K562 (cell line): ENCODE data around the gene POLR1C. TPM values are rescaled to one million over a fixed set of nuclear protein-coding genes. Genes with fewer than 3 reads are reported as not detected.
"Not testable (repeated sequence)": the region's sequence is repeated elsewhere in the genome, so short reads cannot be mapped to it uniquely, and the experiment has no call there.

Source experiments
- ATAC-seq: fragments of 200-7000 bp; cut with Tn5 transposase; 3 replicates; pipeline ENCODE4 v1.9.1; 2020; ENCODE audit warnings: moderate library complexity
- BruUV-seq: library from RNA; stranded (reverse); fragments of 400-500 nt; replicated peaks from 2 replicates; lab custom pipeline; 2021; lab: Mats Ljungman, UMichigan
- CTCF ChIA-PET: fragments of 300-600 bp; formaldehyde crosslinking; extraction: SDS; loops from one replicate; lab custom pipeline; 2021; ENCODE audit warnings: low intra/inter-chr PET ratio; lab: Yijun Ruan, JAX
- POLR2A ChIA-PET: fragments of 300-600, 350-650 bp; sonication (Branson Sonifier 250); formaldehyde crosslinking; extraction: SDS; loops from one replicate; lab custom pipeline; 2021; ENCODE audit warnings: antibody characterized with exemption, inconsistent platforms; lab: Yijun Ruan, JAX
- DNase-seq, 4 experiments: peaks; one replicate each; pipeline versions ENCODE4 v3.0.0 to v3.0.0-alpha.2; 2011 to 2018; ENCODE audit warnings: low spot score in 3 of 4, mixed read lengths in 3 of 4; ENCODE audit errors: extremely low read depth in 1 of 4
- FAIRE-seq: peaks from 2 replicates; lab custom pipeline; 2011; peaks lifted over from hg19 to GRCh38; lab: Jason Lieb, UNC
- H2AFZ ChIP-seq: 2 replicates; pipeline ENCODE4 v1.6.0; 2011; ENCODE audit warnings: low read depth, low read length, control low read depth, inconsistent platforms
- H3K27ac ChIP-seq: fragments of 200-600 bp; 3 replicates; pipeline ENCODE4 v1.8.0; 2011; ENCODE audit warnings: low read depth, mild to moderate bottlenecking, control low read depth, inconsistent platforms, low read length, moderate library complexity, mixed read lengths; ENCODE audit errors: extremely low read depth
- H3K27me3 ChIP-seq, 2 experiments: fragments of 300-600 bp in 1 of 2; 2 replicates in 1 of 2; 3 replicates in 1 of 2; pipeline versions ENCODE4 v1.6.0 to v1.8.0; 2011; ENCODE audit warnings: inconsistent platforms in 2 of 2, low read length in 2 of 2, mild to moderate bottlenecking in 1 of 2, mixed read lengths in 1 of 2, moderate library complexity in 1 of 2; ENCODE audit not compliant: control insufficient read depth in 2 of 2, insufficient read depth in 2 of 2
- H3K36me3 ChIP-seq: fragments of 300-600 bp; 3 replicates; pipeline ENCODE4 v1.8.0; 2011; ENCODE audit warnings: mild to moderate bottlenecking, low read length, inconsistent platforms; ENCODE audit not compliant: control insufficient read depth, insufficient read depth
- H3K4me1 ChIP-seq, 2 experiments: fragments of 200-600 bp in 1 of 2; replicated peaks in 1 of 2; 2 replicates in 1 of 2; 3 replicates in 1 of 2; pipeline versions ENCODE4 v1.5.1 to v1.8.0; 2011; ENCODE audit warnings: inconsistent platforms in 2 of 2, low read length in 2 of 2, mild to moderate bottlenecking in 1 of 2, mixed read lengths in 1 of 2, moderate library complexity in 1 of 2; ENCODE audit not compliant: control insufficient read depth in 2 of 2, insufficient read depth in 2 of 2
- H3K4me2 ChIP-seq: 2 replicates; pipeline ENCODE4 v1.6.1; 2011; ENCODE audit warnings: low read length, control low read depth, inconsistent platforms, mixed read lengths; ENCODE audit not compliant: insufficient read depth
- H3K4me3 ChIP-seq: fragments of 200-600 bp; sonication (generic), shearing (Covaris generic); 2 replicates; pipeline ENCODE4 v1.5.1; 2016; ENCODE audit warnings: control low read depth, inconsistent platforms
- H3K79me2 ChIP-seq: fragments of 200-600 bp; 3 replicates; pipeline ENCODE4 v1.8.0; 2011; ENCODE audit warnings: low read length, inconsistent platforms; ENCODE audit not compliant: control insufficient read depth, insufficient read depth
- H3K9ac ChIP-seq, 2 experiments: 2 replicates each; pipeline versions ENCODE4 v1.6.0 to v1.6.1; 2011; ENCODE audit warnings: low read depth in 2 of 2, low read length in 2 of 2, control low read depth in 1 of 2, inconsistent platforms in 1 of 2, mild to moderate bottlenecking in 1 of 2, mixed read lengths in 1 of 2; ENCODE audit not compliant: insufficient read depth in 1 of 2
- H3K9me1 ChIP-seq: one replicate; pipeline ENCODE4 v1.6.0; 2011; ENCODE audit warnings: inconsistent platforms, mild to moderate bottlenecking, low read length, moderate library complexity; ENCODE audit not compliant: control insufficient read depth, insufficient read depth
- H3K9me3 ChIP-seq: replicated peaks from 2 replicates; pipeline ENCODE4 v1.5.1; 2011; ENCODE audit warnings: low read depth, low read length, inconsistent platforms; ENCODE audit not compliant: control insufficient read depth, insufficient read depth
- H4K20me1 ChIP-seq: replicated peaks from 2 replicates; pipeline ENCODE4 v1.6.1; 2011; ENCODE audit warnings: low read length, inconsistent platforms, mixed read lengths; ENCODE audit not compliant: control insufficient read depth, insufficient read depth
- PRDM10 ChIP-seq: fragments of 450-650 bp; IDR thresholded peaks from 2 replicates; pipeline ENCODE4 v1.6.1; 2018; ENCODE audit not compliant: partially characterized antibody
- WGBS: fragments of 100-300 bp; shearing (Covaris generic); methylation state at CpG from one replicate; pipeline ENCODE4 v1.1.6; 2016; ENCODE audit warnings: low coverage, mixed read lengths; ENCODE audit not compliant: insufficient coverage; ENCODE audit errors: missing lambda C conversion rate; 5-methylcytosine and 5-hydroxymethylcytosine counted together
- in situ Hi-C: fragments of 300-500 bp; cut with MboI; formaldehyde crosslinking; loops from 4 replicates; pipeline ENCODE4 v1.15.0; 2018; ENCODE audit warnings: inconsistent platforms, mixed read lengths
- intact Hi-C: fragments of 100-400 bp; cut with micrococcal nuclease; formaldehyde crosslinking; loops from 2 replicates; pipeline ENCODE4 v1.14.2; 2022
- polyA plus RNA-seq, 8 experiments: library from polyadenylated mRNA; depleted of rRNA in 4 of 8; stranded (reverse) in 5 of 8; unstranded in 3 of 8; fragments of >200 nt; fragmentation: Nextera tagmentation in 2 of 8; fragmentation: Illumina TruSeq in 1 of 8; extraction: Ambion mirVana in 2 of 8; extraction: Trizol in 1 of 8; gene quantifications; 2 replicates each; pipeline versions ENCODE4 v1.2.1 to v1.2.3, GENCODE V29; 2011 to 2014; ENCODE audit warnings: inconsistent platforms in 1 of 8, missing spikeins in 1 of 8
- total RNA-seq, 7 experiments: library from RNA; depleted of rRNA in 6 of 7; stranded (reverse); fragments of >200 nt in 6 of 7; fragmentation: Illumina TruSeq in 2 of 7; extraction: Trizol in 2 of 7; gene quantifications; 2 replicates each; pipeline versions ENCODE4 v1.2.1 to v1.2.3, GENCODE V29; 2011 to 2021; ENCODE audit warnings: low replicate concordance in 1 of 7

POLR1C gene
- total and polyA plus RNA-seq, 9 of the 15 experiments (the other 6 are each of a cell fraction or from before 2014, with no cell fraction given), result 83.5 to 429 (median 120) TPM

GRCh38 chr6:43467265-43467664 lies 49.6 kb upstream of the POLR1C start:
- H3K4me1 ChIP-seq, H3K9me3 ChIP-seq, FAIRE-seq, ATAC-seq, in situ Hi-C loops, DNase-seq, H4K20me1 ChIP-seq, BruUV-seq, H3K9me1 ChIP-seq, H3K4me3 ChIP-seq, intact Hi-C loops, CTCF ChIA-PET, H3K27me3 ChIP-seq, H3K27ac ChIP-seq, H3K4me2 ChIP-seq, H3K36me3 ChIP-seq, H3K79me2 ChIP-seq, H3K9ac ChIP-seq: not testable (repeated sequence)
- peak; percentile 44 for TF ChIP-seq PRDM10
- peak overlapping the region; percentile 37; the same call in 1 of the 2 replicates for H2AFZ ChIP-seq
- WGBS, result 36% methylated on average over 5 of the region's 5 CpGs
- POLR2A ChIA-PET, result interaction anchor here (1.6 kb wide), 1 partner anchor 11 kb away, joined by 5 read pairs; the partner anchor contains the start of gene TJAP1
